ACC112 (cell line): ENCODE results near the gene SFT2D3.

Experiments used
- H2AFZ ChIP-seq: fragments of 200-600 bp; sonication (generic); one replicate; pipeline ENCODE4 v1.6.0; 2017; ENCODE audit warnings: antibody characterized with exemption, low read length; ENCODE audit not compliant: unreplicated experiment
- H3K27ac ChIP-seq: fragments of 200-600 bp; sonication (generic); 2 replicates; pipeline ENCODE4 v1.5.1; 2014; ENCODE audit warnings: low read depth, mild to moderate bottlenecking, antibody characterized with exemption, low read length, moderate library complexity
- H3K27me3 ChIP-seq: fragments of 200-600 bp; sonication (generic); 2 replicates; pipeline ENCODE4 v1.6.1; 2014; ENCODE audit warnings: mild to moderate bottlenecking, antibody characterized with exemption, low read length, moderate library complexity, mixed read lengths; ENCODE audit not compliant: insufficient read depth
- H3K36me3 ChIP-seq: fragments of 200-600 bp; sonication (generic); 2 replicates; pipeline ENCODE4 v1.6.1; 2016; ENCODE audit warnings: mild to moderate bottlenecking, antibody characterized with exemption, low read length, moderate library complexity, mixed read lengths; ENCODE audit not compliant: insufficient read depth
- H3K4me1 ChIP-seq: fragments of 200-600 bp; sonication (generic); one replicate; pipeline ENCODE4 v1.6.1; 2016; ENCODE audit warnings: low read length, mixed read lengths; ENCODE audit not compliant: insufficient read depth, unreplicated experiment, control insufficient read depth
- H3K4me3 ChIP-seq: fragments of 200-600 bp; sonication (generic); 2 replicates; pipeline ENCODE4 v1.5.1; 2014; ENCODE audit warnings: mild to moderate bottlenecking, low read depth, low read length
- H3K79me2 ChIP-seq: fragments of 200-600 bp; sonication (generic); one replicate; pipeline ENCODE4 v1.6.0; 2016; ENCODE audit warnings: low read length; ENCODE audit not compliant: control insufficient read depth, unreplicated experiment, insufficient read depth

SFT2D3 gene

GRCh38 chr2:127658146-127658545 is 43.2 kb upstream of the SFT2D3 start:
- Histone ChIP-seq H3K4me1 (peaks cover 19% of the 10 kb centered on the region), H3K27me3 (no peaks in the 10 kb centered on the region), H2AFZ (no peak overlapping the region), H3K36me3 (0 out of 2 replicates have a peak, but pooled peaks cover 3% of the 10 kb centered on the region), H3K4me3 (no peak overlapping the region), H3K79me2 (no peaks in the 10 kb centered on the region), H3K27ac (no peak overlapping the region)

GRCh38 chr2:127658641-127659407 is 42.5 kb upstream of the SFT2D3 start:
- Histone ChIP-seq H3K4me1 (peaks cover 19% of the 10 kb centered on the region), H2AFZ (no peak overlapping the region), H3K36me3 (0 out of 2 replicates have a peak, but pooled peaks cover 3% of the 10 kb centered on the region), H3K27ac (no peak overlapping the region), H3K4me3 (no peak overlapping the region), H3K79me2 (no peaks in the 10 kb centered on the region), H3K27me3 (no peaks in the 10 kb centered on the region)

GRCh38 chr2:127659408-127660290 is 41.6 kb upstream of the SFT2D3 start:
- Histone ChIP-seq H3K27me3 (peaks cover 3% of the 10 kb centered on the region; the same call in 1 of the 2 replicates), H3K79me2 (no peaks in the 10 kb centered on the region), H3K27ac (no peak overlapping the region), H3K36me3 (0 out of 2 replicates have a peak, but pooled peaks cover 3% of the 10 kb centered on the region), H3K4me3 (no peak overlapping the region), H3K4me1 (peaks cover 19% of the 10 kb centered on the region), H2AFZ (no peak overlapping the region)

GRCh38 chr2:127660291-127660578 is 41.1 kb upstream of the SFT2D3 start:
- peaks cover 19% of the 10 kb centered on the region for H3K4me1 ChIP-seq
- peaks cover 3% of the 10 kb centered on the region; the same call in 1 of the 2 replicates for H3K27me3 ChIP-seq
- no peaks in the 10 kb centered on the region for H3K79me2 ChIP-seq
- H3K4me3 ChIP-seq = no peak overlapping the region
- no peak overlapping the region for H2AFZ ChIP-seq
- H3K36me3 ChIP-seq = 0 out of 2 replicates have a peak, but pooled peaks cover 3% of the 10 kb centered on the region
- H3K27ac ChIP-seq = no peak overlapping the region

GRCh38 chr2:127661072-127661649 is 40.1 kb upstream of the SFT2D3 start:
- Histone ChIP-seq H3K27me3 (peaks cover 3% of the 10 kb centered on the region; the same call in 1 of the 2 replicates), H3K4me1 (peaks cover 19% of the 10 kb centered on the region), H2AFZ (no peak overlapping the region), H3K4me3 (no peak overlapping the region), H3K79me2 (no peaks in the 10 kb centered on the region), H3K36me3 (0 out of 2 replicates have a peak, but pooled peaks cover 3% of the 10 kb centered on the region), H3K27ac (peak overlapping the region; percentile 69)

GRCh38 chr2:127661949-127662510 is 39.3 kb upstream of the SFT2D3 start:
- H3K27ac ChIP-seq = peak overlapping the region; percentile 69
- H3K4me3 ChIP-seq = no peak overlapping the region
- H3K36me3 ChIP-seq = 0 out of 2 replicates have a peak, but pooled peaks cover 3% of the 10 kb centered on the region
- H3K27me3 ChIP-seq = peaks cover 3% of the 10 kb centered on the region; the same call in 1 of the 2 replicates
- H3K79me2 ChIP-seq = no peaks in the 10 kb centered on the region
- H2AFZ ChIP-seq = peak overlapping the region; percentile 49
- peaks cover 19% of the 10 kb centered on the region for H3K4me1 ChIP-seq

- Histone ChIP-seq H3K4me3 (no peak overlapping the region), H3K4me1 (peaks cover 19% of the 10 kb centered on the region), H3K27me3 (peaks cover 3% of the 10 kb centered on the region; the same call in 1 of the 2 replicates), H3K36me3 (0 out of 2 replicates have a peak, but pooled peaks cover 3% of the 10 kb centered on the region), H2AFZ (no peak overlapping the region), H3K79me2 (no peaks in the 10 kb centered on the region), H3K27ac (no peak overlapping the region)
Measured at GRCh38 chr2:127662937-127663565, 38.2 kb upstream of the SFT2D3 start.

- H3K27me3 ChIP-seq = peaks cover 3% of the 10 kb centered on the region; the same call in 1 of the 2 replicates
- H2AFZ ChIP-seq = no peak overlapping the region
- H3K4me1 ChIP-seq = peaks cover 19% of the 10 kb centered on the region
- no peak overlapping the region for H3K4me3 ChIP-seq
- H3K27ac ChIP-seq = no peak overlapping the region
- H3K36me3 ChIP-seq = 0 out of 2 replicates have a peak, but pooled peaks cover 3% of the 10 kb centered on the region
- no peaks in the 10 kb centered on the region for H3K79me2 ChIP-seq
Measured at GRCh38 chr2:127663566-127664064, 37.7 kb upstream of the SFT2D3 start.

- H3K36me3 ChIP-seq = 0 out of 2 replicates have a peak, but pooled peaks cover 3% of the 10 kb centered on the region
- peaks cover 19% of the 10 kb centered on the region for H3K4me1 ChIP-seq
- H3K27ac ChIP-seq = no peak overlapping the region
- H3K79me2 ChIP-seq = no peaks in the 10 kb centered on the region
- no peak overlapping the region for H3K4me3 ChIP-seq
- H3K27me3 ChIP-seq = peaks cover 3% of the 10 kb centered on the region; the same call in 1 of the 2 replicates
- no peak overlapping the region for H2AFZ ChIP-seq
Measured at GRCh38 chr2:127664065-127664894, 37.0 kb upstream of the SFT2D3 start.
